SK-N-SH (cell line): ENCODE measurements around the gene HEPHL1. TPM values are rescaled to one million over a fixed set of nuclear protein-coding genes. Genes with fewer than 3 reads are reported as not detected.

Source experiments
- CTCF ChIA-PET: fragments of 300-600, 350-600 bp; formaldehyde crosslinking; extraction: SDS; loops from one replicate; lab custom pipeline; 2021; lab: Yijun Ruan, JAX
- POLR2A ChIA-PET: fragments of 350-600 bp; sonication (Branson Sonifier 250); formaldehyde crosslinking; extraction: SDS; loops from one replicate; lab custom pipeline; 2020; ENCODE audit warnings: antibody characterized with exemption, inconsistent platforms; lab: Yijun Ruan, JAX
- DNase-seq: peaks from one replicate; pipeline ENCODE4 v3.0.0; 2012
- H2AFZ ChIP-seq: fragments of 200-600 bp; sonication (generic); 2 replicates; pipeline ENCODE4 v1.8.1; 2016; ENCODE audit warnings: antibody characterized with exemption, mild to moderate bottlenecking, low read depth
- H3F3A ChIP-seq: fragments of 200-600 bp; sonication (generic); replicated peaks from 2 replicates; pipeline ENCODE3; 2016; ENCODE audit warnings: antibody characterized with exemption, mild to moderate bottlenecking; ENCODE audit not compliant: insufficient read depth
- H3K27ac ChIP-seq, 2 experiments: fragments of 200-500 bp in 1 of 2; fragments of 200-600 bp in 1 of 2; sonication (Bioruptor generic) in 1 of 2; sonication (generic), shearing (Covaris generic) in 1 of 2; 2 replicates each; pipeline versions ENCODE4 v1.5.1 to v1.6.1; 2014 to 2016; ENCODE audit warnings: low read depth in 2 of 2, inconsistent platforms in 1 of 2, low read length in 1 of 2, mild to moderate bottlenecking in 1 of 2, mixed read lengths in 1 of 2
- H3K27me3 ChIP-seq: fragments of 200-600 bp; sonication (generic), shearing (Covaris generic); 2 replicates; pipeline ENCODE4 v1.6.1; 2016; ENCODE audit warnings: mixed run types; ENCODE audit not compliant: insufficient read depth
- H3K36me3 ChIP-seq, 2 experiments: fragments of 200-500 bp in 1 of 2; fragments of 200-600 bp in 1 of 2; sonication (Bioruptor generic) in 1 of 2; sonication (generic) in 1 of 2; replicated peaks in 1 of 2; 2 replicates each; pipeline versions ENCODE3 to v1.5.1; 2014 to 2016; ENCODE audit warnings: low read length in 1 of 2, mild to moderate bottlenecking in 1 of 2; ENCODE audit not compliant: insufficient read depth in 2 of 2, control insufficient read depth in 1 of 2
- H3K4me1 ChIP-seq, 2 experiments: fragments of 200-500 bp in 1 of 2; fragments of 200-600 bp in 1 of 2; sonication (Bioruptor generic) in 1 of 2; sonication (generic), shearing (Covaris generic) in 1 of 2; 2 replicates each; pipeline versions ENCODE4 v1.5.1 to v1.6.1; 2014 to 2016; ENCODE audit warnings: low read depth in 1 of 2, low read length in 1 of 2, mixed run types in 1 of 2; ENCODE audit not compliant: insufficient read depth in 2 of 2, control insufficient read depth in 1 of 2
- H3K4me2 ChIP-seq: fragments of 200-600 bp; sonication (generic), shearing (Covaris generic); 2 replicates; pipeline ENCODE4 v1.6.1; 2017; ENCODE audit warnings: mixed run types
- H3K4me3 ChIP-seq, 2 experiments: fragments of 200-500 bp in 1 of 2; fragments of 200-600 bp in 1 of 2; sonication (Bioruptor generic) in 1 of 2; sonication (generic), shearing (Covaris generic) in 1 of 2; 2 replicates each; pipeline versions ENCODE4 v1.5.1 to v1.8.1; 2014 to 2016; ENCODE audit warnings: low read depth in 2 of 2, inconsistent platforms in 1 of 2, low read length in 1 of 2, mild to moderate bottlenecking in 1 of 2, mixed read lengths in 1 of 2, moderate library complexity in 1 of 2
- H3K79me2 ChIP-seq: fragments of 200-600 bp; sonication (generic); 2 replicates; pipeline ENCODE4 v1.8.1; 2017; ENCODE audit warnings: mild to moderate bottlenecking; ENCODE audit not compliant: insufficient read depth
- H3K9ac ChIP-seq: fragments of 200-600 bp; sonication (generic); 2 replicates; pipeline ENCODE4 v1.6.1; 2017; ENCODE audit warnings: mixed run types
- H3K9me2 ChIP-seq: fragments of 200-600 bp; sonication (generic); 2 replicates; pipeline ENCODE4 v1.6.1; 2017; ENCODE audit warnings: mixed run types
- H3K9me3 ChIP-seq: fragments of 200-600 bp; sonication (generic); 2 replicates; pipeline ENCODE4 v1.6.1; 2017; ENCODE audit warnings: mixed run types, mild to moderate bottlenecking, moderate library complexity
- H4K20me1 ChIP-seq: fragments of 200-600 bp; sonication (generic); 2 replicates; pipeline ENCODE4 v1.6.1; 2017; ENCODE audit warnings: mild to moderate bottlenecking, mixed run types; ENCODE audit not compliant: insufficient read depth
- CHD2 ChIP-seq: fragments of 150-350 bp; IDR thresholded peaks from 2 replicates; pipeline ENCODE4 v1.6.1; 2018; ENCODE audit warnings: low read length; ENCODE audit not compliant: partially characterized antibody
- GABPA ChIP-seq: IDR thresholded peaks from 2 replicates; pipeline ENCODE4 v1.4.0; 2012; ENCODE audit warnings: low read depth, mild to moderate bottlenecking
- IRF3 ChIP-seq: fragments of 150-350 bp; IDR thresholded peaks from 2 replicates; pipeline ENCODE4 v1.6.1; 2016; ENCODE audit warnings: mild to moderate bottlenecking, low read depth, low read length
- JUND ChIP-seq: IDR thresholded peaks from 2 replicates; pipeline ENCODE4 v1.4.0; 2012
- PBX3 ChIP-seq: IDR thresholded peaks from 2 replicates; pipeline ENCODE4; 2012
- POLR2AphosphoS5 ChIP-seq: IDR thresholded peaks from 2 replicates; pipeline ENCODE4 v1.6.1; 2012; ENCODE audit warnings: low read depth, low read length
- RAD21 ChIP-seq: IDR thresholded peaks from 2 replicates; pipeline ENCODE4 v1.6.1; 2012; ENCODE audit warnings: mild to moderate bottlenecking, low read length
- RFX5 ChIP-seq: IDR thresholded peaks from 2 replicates; pipeline ENCODE4 v1.6.1; 2012; ENCODE audit warnings: mild to moderate bottlenecking, improper control_type of control experiment, low read length
- SMC3 ChIP-seq: IDR thresholded peaks from 2 replicates; pipeline ENCODE4 v1.6.1; 2012; ENCODE audit warnings: low read depth, low read length, improper control_type of control experiment
- USF1 ChIP-seq: IDR thresholded peaks from 2 replicates; pipeline ENCODE4 v1.4.0; 2012; ENCODE audit warnings: low read depth, borderline replicate concordance
- USF2 ChIP-seq: fragments of 150-350 bp; IDR thresholded peaks from 2 replicates; pipeline ENCODE4 v1.6.1; 2017; ENCODE audit warnings: antibody characterized with exemption, low read length, low read depth, borderline replicate concordance
- WGBS: methylation state at CpG from one replicate; pipeline ENCODE4 v1.1.6; 2017; ENCODE audit warnings: low lambda C conversion rate; 5-methylcytosine and 5-hydroxymethylcytosine counted together
- polyA plus RNA-seq, 3 experiments: library from polyadenylated mRNA; depleted of rRNA; stranded (reverse); fragments of >200 nt; gene quantifications; 2 replicates each; pipeline ENCODE4 v1.2.3, GENCODE V29; 2012

The HEPHL1 gene
- polyA plus RNA-seq, 1 of the 3 experiments (the other 2 are of a cell fraction), result not detected

GRCh38 chr11:94023856-94024255, 2.7 kb downstream of the HEPHL1 start:
- no peaks in the 10 kb centered on the region for H3K36me3 ChIP-seq
- H3K9me3 ChIP-seq, result no peaks in the 10 kb centered on the region
- CTCF ChIA-PET, result no interaction called here
- no peaks in the 10 kb centered on the region for H3K9me2 ChIP-seq
- H3K4me1 ChIP-seq, result no peaks in the 10 kb centered on the region
- H3K9ac ChIP-seq, result no peak overlapping the region
- H2AFZ ChIP-seq, result no peak overlapping the region
- H3K4me3 ChIP-seq, result no peak overlapping the region
- POLR2A ChIA-PET, result no interaction called here
- 0% methylated on average over 1 of the region's 2 CpGs for WGBS
- TF ChIP-seq USF1 (no peak), CHD2 (no peak)
- H3F3A ChIP-seq, result no peaks in the 10 kb centered on the region
- no peaks in the 10 kb centered on the region for H3K79me2 ChIP-seq
- no peak overlapping the region for H3K4me2 ChIP-seq
- H3K27ac ChIP-seq, result no peak overlapping the region
- DNase-seq, result no peak
- H3K27me3 ChIP-seq, result no peaks in the 10 kb centered on the region
- H4K20me1 ChIP-seq, result no peaks in the 10 kb centered on the region

GRCh38 chr11:94024547-94024946, 3.4 kb downstream of the HEPHL1 start:
- POLR2A ChIA-PET, result no interaction called here
- Histone ChIP-seq H2AFZ (no peak overlapping the region), H3K79me2 (no peaks in the 10 kb centered on the region), H3K36me3 (no peaks in the 10 kb centered on the region), H3K9me2 (no peaks in the 10 kb centered on the region), H3F3A (no peaks in the 10 kb centered on the region), H3K4me1 (no peaks in the 10 kb centered on the region), H3K27me3 (no peaks in the 10 kb centered on the region), H3K9me3 (no peaks in the 10 kb centered on the region), H3K4me3 (no peak overlapping the region), H3K27ac (no peak overlapping the region), H3K4me2 (no peak overlapping the region), H4K20me1 (no peaks in the 10 kb centered on the region), H3K9ac (no peak overlapping the region)
- WGBS, result 0% methylated on average over 2 of the region's 2 CpGs
- CTCF ChIA-PET, result no interaction called here
- DNase-seq, result no peak
- TF ChIP-seq IRF3, result no peak
- no peak for TF ChIP-seq PBX3
- no peak for TF ChIP-seq GABPA
- no peak for TF ChIP-seq RAD21
- TF ChIP-seq JUND, result no peak
- no peak for TF ChIP-seq RFX5
- TF ChIP-seq SMC3, result no peak
- TF ChIP-seq POLR2AphosphoS5, result no peak
- no peak for TF ChIP-seq USF2
